HTR-8/SVneo (cell line): Measurements from ENCODE around the gene CDK4.
"Not testable (repeated sequence)": the region's sequence is repeated elsewhere in the genome, so short reads cannot be mapped to it uniquely, and the experiment has no call there.

Experiments
- DNase-seq: peaks from one replicate; pipeline ENCODE4 v3.0.0; 2011; ENCODE audit warnings: low spot score, mixed read lengths; ENCODE audit not compliant: insufficient read length
- FAIRE-seq: peaks from 2 replicates; lab custom pipeline; 2011; peaks lifted over from hg19 to GRCh38; lab: Jason Lieb, UNC

CDK4 gene

DNA sequence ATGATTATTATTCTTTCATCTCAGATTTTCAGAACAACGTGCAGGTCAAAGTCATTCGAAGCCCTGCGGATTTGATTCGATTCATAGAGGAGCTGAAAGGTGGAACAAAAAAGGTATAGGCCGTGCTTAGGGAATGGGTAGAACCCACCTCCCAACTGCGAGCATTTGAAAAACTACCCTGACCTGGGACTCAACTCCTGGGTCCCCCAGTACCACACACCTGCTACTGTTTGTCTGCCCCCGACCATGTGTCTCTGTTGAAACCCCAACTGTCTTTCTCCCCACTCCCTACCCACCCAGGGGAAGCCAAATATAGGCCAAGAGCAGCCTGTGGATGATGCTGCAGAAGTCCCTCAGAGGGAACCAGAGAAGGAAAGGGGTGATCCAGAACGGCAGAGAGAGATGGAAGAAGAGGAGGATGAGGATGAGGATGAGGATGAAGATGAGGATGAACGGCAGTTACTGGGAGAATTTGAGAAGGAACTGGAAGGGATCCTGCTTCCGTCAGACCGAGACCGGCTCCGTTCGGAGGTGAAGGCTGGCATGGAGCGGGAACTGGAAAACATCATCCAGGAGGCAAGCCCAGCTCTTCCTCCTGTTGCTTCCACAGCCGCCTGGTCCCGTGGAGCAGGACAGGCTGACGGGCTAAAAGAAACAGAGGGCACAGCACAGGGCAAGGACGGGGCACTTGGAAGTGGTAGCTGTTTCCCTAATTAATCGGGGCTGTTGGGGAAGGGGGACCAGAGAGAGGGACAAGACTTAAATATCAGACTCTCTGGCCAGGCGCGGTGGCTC lies 34.1 kb downstream of the CDK4 start:
- no peak for DNase-seq
- no peak for FAIRE-seq

DNA sequence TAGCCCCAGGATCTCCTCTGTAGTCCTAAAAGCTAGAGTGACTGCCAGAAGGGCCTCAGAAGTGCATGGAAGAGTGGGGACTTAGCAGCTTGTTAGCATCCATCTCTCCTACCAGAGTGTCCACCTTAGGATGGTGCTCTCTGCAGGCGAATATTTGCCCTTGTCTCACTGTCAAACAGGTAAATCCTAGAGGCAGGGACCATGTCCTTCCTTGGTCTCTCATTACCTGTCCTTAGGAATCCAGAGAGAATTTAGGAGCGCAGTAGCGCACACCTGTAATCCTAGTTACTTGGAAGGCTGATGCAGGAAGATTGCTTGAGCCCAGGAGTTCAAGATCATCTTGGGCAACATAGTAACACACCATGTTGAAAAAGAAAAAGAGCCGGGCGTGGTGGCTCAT lies 35.0 kb downstream of the CDK4 start:
- FAIRE-seq: no peak
- no peak for DNase-seq

DNA sequence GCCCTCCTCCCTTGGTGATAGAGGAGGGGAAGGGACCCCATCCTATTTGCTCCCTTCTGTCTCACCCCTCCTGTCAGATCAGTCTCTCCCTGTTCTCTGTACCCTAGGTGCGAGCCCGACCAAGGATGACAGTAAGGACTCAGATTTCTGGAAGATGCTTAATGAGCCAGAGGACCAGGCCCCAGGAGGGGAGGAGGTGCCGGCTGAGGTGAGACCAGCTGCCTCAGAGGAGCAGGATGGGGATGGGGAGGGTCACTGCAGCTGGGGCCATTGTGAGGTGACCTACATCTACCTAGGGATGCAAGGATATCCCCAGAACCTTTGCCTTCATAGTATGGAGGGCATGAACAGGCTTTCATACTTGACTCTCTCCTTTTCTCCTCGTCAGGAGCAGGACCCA lies 35.8 kb downstream of the CDK4 start:
- FAIRE-seq (no peak), DNase-seq (no peak)

DNA sequence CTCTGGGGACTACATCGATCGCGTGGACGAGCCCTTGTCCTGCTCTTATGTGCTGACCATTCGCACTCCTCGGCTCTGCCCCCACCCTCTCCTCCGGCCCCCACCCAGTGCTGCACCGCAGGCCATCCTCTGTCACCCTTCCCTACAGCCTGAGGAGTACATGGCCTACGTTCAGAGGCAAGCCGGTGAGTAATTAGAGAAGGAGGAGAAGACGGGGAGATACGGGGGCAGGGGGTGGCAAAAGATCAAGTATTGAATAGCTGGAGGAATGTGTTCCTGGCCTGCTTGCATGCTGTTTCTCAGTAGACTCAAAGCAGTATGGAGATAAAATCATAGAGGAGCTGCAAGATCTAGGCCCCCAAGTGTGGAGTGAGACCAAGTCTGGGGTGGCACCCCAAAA lies 36.3 kb downstream of the CDK4 start:
- DNase-seq: no peak
- no peak for FAIRE-seq

DNA sequence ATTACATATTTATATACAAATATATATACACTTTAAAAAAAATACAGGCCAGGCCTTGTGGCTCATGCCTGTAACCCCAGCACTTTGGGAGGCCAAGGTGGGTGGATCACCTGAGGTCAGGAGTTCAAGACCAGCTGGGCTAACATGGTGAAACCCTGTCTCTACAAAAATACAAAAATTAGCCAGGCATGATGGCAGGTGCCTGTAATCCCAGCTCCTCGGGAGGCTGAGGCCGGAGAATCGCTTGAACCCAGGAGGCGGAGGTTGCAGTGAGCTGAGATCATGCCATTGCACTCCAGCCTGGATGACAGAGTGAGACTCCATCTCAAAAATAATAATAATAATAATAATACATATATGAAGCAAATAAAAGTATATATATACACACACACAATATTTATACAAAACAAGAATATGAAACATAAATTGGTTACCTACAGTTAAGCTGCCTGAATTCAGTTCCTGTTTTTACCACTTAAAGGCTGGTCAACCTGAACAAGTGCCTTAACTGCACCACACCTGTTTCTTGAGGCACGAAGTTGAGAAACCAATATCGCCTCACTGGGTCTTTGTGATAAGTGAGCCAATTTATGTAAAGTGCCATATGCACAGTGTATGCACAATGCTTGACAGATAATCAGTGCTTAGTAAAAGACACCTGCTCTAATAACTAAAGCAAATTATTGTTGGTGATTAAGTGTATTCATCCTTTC lies 36.9 kb downstream of the CDK4 start:
- FAIRE-seq, DNase-seq: not testable (repeated sequence)

DNA sequence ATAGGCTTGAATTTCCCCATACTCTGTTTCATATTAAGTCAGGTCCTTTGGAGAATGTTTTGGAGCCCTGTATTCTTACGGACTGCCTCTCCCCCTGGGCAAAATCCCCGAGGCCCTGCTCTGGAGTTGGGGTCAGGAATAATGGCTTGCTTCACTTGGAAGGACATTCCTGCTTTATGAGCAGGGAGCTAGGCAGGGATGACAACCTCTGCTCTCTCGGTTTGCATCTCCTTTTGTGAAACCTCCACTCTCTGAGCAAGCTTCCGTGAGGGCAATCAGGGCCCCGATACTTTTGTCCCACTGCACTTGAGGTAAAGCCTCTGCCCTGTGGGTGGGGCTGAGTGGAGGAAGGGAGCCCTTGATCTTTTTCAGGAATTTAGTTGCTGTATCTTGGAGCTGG lies 38.9 kb downstream of the CDK4 start:
- no peak for DNase-seq
- FAIRE-seq: no peak

DNA sequence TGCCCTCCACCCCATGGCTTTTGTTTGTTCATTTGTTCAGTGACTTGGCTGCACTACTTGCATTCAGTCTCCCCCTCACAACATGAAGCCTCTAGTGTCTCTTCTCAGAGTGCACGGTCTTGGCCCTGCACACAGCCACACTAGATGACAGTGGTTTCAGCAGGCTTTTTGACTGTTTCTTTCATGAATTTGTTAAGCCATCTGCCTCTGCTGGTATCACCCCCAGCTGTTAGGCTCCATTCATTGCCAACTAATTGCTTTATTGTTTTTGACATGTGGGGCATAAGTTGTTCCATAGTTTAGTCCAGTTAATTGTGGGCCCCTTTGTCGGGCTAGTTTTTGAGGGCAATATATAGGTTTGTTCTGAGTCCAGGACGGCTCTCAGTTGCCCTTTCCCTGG lies 39.4 kb downstream of the CDK4 start:
- DNase-seq: no peak
- FAIRE-seq: no peak

DNA sequence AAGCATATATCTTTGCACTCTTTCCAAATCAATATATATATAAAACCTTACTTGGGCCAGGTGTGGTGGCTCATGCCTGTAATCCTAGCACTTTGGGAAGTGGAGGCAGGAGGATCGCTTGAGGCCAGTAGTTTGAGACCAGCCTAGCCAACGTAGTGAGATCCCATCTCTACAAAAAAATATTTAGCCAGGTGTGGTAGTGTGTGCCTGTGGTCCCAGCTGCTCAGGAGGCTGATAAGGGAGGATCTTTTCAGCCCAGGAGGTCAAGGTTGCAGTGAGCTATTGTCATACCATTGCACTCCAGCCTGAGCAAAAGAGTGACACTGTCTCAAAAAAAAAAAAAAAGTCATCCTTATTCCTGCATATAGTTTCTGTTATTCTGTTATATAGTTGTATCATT lies 43.8 kb downstream of the CDK4 start:
- DNase-seq (no peak), FAIRE-seq (no peak)

DNA sequence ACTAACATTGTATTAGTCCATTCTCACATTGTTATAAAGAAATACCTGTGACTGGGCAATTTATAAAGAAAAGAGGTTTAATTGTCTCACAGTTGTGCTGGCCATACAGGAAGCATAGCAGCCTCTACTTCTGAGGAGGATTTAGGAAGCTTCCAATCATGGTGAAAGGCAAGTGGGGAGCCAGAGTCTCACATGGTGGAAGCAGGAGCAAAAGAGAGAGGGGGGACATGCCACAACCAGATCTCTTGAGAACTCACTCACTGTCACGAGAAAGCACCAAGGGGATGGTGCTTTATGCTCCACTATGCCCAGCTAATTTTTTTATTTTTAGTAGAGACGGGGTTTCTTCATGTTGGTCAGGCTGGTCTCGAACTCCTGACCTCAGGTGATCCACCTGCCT lies 44.9 kb downstream of the CDK4 start:
- FAIRE-seq (no peak), DNase-seq (no peak)

DNA sequence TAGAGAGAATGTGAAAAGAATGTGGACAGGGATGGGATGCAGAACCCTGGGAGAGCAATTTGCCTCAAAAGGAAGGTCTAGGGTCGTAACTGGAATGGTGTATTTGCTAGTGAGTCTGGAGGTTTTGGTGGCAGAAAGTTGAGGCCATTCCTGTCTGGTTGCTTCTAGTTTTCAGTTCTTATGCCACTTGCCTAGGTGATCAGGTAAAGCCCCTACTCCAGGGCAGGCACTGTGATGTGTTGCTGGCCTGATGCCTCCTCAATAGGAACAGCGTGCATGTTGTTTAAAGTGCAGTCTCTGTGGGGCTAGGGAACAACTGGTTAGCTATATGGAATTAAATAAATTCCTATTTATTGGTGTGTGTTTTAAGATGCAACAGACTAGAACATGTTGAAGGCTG lies 51.8 kb downstream of the CDK4 start:
- FAIRE-seq (no peak), DNase-seq (no peak)

DNA sequence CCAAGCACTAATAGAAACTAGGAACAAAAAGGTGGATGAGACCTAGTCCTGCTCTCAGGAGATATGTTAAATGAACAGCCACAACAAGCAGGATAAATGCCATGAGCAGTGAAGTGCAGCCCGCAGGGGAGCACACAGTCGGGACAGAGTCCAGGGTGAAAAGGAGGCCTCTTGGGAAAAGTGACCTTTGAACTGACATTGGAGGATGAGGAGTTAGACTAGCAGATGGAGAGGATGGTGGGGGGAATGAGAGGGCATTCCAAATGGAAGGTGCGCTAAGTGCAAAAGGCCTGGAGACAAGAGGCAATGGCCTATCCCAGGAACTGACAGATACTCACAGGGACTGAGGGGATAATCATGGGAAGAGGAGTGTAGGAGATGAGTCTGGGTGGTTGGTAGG lies 53.7 kb downstream of the CDK4 start:
- FAIRE-seq (no peak), DNase-seq (no peak)
